ENCODE measurements around the gene TRIM40. TPM values are rescaled to one million over a fixed set of nuclear protein-coding genes. Genes with fewer than 3 reads are reported as not detected.

Gene TRIM40, protein sequence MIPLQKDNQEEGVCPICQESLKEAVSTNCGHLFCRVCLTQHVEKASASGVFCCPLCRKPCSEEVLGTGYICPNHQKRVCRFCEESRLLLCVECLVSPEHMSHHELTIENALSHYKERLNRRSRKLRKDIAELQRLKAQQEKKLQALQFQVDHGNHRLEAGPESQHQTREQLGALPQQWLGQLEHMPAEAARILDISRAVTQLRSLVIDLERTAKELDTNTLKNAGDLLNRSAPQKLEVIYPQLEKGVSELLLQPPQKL
- polyA plus RNA-seq (ENCODE audit: insufficient read length in 3 of 3), result under 1 TPM in 2 of 3 donors, not detected in 1; 0.07 to 0.10 TPM

DNA sequence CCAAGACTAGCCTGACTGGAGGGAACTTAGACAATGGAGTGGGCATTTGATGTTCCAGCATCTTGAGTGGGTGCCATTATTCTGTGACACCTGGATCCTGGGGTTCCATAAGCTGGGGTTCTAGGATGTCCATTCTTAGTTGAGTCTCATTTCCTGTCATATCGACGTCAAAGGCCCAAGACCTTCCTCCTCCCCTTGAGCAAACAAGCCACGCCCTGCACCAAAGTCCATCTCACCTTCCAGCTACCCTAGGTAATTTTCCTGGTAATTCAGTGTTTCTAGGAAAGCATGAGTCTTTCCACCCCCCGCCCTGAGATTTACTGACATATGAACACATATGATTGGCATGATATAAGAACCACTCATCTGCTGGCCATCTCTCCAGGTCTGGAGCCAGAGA lies at the start of gene TRIM40:
TSS of gene TRIM40 (plus strand) at position 384 of the 400 bp plus-strand sequence. CDS start 897 bp downstream, outside the sequence.
- no peak for DNase-seq (ENCODE audit: low read depth in 3 of 3, low spot score in 2 of 3)

DNA sequence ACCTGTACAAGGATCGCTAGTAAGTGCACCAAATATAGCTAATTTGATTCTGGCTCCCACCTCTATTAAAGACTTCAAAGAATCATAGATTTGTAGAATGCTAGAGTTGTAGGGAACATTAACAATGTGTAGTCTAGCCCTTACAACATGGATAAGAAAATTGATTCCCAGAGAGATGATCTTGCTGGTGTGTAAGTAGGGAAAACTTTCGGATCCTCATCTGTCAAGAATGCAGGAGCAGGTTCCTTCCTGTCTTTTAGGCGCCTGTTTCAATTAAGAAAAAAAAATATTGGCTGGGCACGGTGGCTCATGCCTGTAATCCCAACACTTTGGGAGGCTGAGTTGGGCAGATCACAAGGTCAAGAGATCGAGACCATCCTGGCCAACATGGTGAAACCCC lies 48.1 kb upstream of the TRIM40 start:
- no peak for DNase-seq (ENCODE audit: low read depth in 3 of 3, low spot score in 2 of 3)

DNA sequence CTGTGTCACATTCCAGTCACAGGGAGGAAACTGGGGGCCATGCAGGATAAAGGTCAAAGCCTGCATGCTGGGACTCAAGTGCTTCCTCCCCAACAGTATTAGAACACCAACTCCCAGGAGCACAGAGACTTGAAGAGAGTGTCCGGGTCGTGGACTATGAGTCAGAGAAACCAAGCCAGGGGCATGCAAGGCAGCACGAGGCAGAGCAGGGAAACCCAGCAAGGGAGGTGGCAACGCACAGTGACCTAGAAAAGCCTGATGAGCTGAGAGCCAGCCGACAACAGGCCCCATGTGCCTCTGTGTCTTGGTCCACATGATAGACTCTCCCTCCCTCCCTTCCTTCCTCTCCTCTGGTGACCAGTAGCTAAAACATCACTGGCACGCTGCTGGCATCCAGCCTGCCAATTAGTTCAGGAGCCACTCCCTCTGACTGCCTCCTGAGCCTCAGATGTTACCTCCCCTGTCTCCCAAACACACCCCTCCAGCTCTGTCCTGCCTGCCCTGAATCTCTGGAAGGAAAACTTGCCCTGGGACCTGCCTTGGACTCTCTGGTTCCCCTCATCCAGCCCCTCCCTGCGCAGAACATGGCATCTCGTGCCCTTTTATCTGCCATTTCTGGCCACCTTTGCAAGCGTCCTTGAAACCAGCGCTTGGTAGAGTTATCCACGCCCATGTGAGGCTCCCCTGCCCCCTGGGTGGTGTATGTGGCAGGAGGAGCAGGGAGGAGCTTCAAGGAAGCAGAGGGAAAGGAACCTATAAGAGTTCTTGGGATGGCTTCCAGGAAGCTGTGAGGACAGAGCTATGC lies 44.2 kb upstream of the TRIM40 start:
- no peak for DNase-seq (ENCODE audit: low read depth in 3 of 3, low spot score in 2 of 3)

DNA sequence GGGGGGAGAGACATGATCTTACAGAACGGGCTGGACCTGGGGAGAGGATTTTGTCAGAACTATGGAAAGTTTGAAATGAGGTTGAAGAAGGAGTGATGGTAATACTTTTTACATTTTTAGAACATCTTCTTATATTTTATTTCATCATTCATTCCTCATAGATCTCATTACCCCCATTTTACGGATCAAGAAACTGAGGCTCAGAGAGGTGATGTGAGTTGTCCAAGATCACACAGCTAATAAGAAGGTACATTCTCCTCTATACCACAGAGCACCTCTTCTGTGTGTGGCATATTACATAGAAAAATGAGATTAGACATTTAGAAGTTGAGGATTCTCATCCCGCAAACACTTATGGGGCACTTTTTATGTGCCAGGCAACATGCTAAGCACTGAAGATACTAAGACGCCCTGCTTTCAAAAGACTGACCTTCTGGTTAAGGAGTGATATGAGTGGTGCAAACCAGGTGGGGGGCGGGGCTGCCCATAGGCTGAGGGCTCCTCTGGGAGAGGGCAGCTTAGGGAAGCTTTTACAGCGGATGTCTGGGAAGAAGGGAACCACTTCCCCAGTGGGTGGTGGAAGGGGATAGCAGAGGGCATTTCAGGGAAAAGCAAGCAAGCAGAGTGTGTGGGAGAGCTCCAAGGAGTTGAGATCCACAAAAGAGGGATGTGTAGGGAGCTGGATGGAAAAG lies 42.9 kb upstream of the TRIM40 start:
- no peak for DNase-seq (ENCODE audit: low read depth in 3 of 3, low spot score in 2 of 3)

DNA sequence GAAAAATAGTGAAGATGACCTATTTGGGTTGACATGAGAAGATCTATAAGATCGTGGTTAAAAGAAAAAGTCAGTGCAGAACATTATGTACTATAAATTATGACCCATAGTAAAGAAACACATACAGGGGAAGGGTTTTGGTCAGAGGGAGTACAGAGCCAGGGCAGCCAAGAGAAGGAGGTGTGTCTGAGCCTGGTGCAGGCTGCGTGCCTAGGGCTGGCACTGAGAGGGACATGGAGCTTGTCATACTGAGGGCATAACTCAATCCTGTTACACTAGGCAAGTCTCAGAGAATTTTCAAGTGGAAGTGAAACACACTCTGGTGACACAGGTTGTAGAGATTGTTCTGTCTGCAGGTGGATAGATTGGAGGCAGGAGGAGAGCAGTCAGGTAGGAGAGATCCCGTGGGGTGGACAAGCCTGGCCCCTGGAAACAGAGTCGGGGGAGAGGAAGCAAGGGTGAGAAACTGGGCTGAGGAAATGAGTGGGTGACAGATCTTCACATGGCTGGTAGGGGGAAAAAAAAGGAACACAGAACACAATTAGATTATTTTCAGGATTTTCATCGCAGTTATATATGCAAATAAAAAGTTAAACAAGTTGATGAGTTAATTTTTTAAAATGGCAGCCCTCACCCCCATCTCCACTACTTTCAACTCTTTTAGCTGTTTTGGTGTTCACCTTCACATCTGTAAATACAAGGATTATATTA lies 41.8 kb upstream of the TRIM40 start:
- DNase-seq (ENCODE audit: low read depth in 3 of 3, low spot score in 2 of 3), result no peak

DNA sequence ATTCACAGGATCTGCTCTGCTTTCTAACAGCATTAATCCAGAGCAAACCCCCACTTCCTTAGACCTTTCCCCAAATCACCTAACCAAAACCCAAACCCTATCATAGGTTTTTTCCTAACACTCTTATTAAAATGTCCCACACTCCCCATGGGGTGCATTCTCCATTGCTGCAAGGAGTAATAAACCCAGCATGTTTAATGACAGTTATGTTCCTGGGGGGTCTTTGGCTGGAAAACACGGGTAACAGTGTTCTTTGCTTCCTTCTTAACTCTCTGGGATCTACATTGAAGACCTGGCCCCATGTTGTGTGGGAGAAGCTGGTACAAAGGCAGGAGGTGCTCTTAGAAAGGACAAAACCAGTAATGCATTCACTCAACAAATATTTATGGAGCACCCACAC lies 39.1 kb upstream of the TRIM40 start:
- DNase-seq (ENCODE audit: low read depth in 3 of 3, low spot score in 2 of 3), result no peak

DNA sequence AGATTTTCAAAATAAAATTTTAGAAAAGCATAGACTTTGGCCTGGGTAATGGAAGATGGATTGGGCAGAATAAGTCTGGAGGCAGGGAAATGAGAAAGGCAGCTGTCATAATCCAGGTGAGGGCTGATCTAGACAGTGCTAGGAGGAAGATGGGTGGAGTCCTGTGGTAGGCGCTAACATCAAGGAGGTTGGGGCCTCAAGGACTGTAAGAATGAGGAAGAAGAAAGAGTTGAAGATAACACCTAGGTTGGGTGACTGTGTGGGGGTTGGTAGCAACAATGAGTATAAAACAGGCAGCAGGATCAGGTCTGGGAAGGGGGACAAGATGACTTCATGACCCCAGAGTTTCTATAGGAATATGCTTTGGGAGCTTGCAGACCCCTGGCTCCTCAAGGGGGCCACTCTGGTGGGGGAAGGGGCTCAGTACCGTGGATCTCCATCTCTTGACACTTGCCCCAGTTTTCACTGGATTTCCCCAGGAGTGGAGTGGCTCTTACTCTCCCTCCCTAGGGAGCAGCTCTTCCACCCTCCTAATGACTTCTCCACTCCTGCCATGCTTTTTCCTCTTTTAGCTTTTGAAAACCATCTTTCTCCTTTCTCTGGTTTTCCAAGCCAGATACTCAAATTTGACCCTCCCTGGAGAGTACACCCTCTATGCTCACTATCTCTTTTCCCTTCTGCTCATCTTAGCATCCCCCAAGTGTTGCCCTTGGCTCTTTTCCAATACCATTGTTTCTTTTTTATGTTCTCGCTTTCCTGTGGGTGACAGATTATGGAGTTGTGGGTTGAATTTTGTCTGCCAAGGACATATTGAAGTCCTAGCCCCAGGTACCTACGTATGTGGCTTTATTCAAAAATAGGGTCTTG lies 37.8 kb upstream of the TRIM40 start:
- DNase-seq (ENCODE audit: low read depth in 3 of 3, low spot score in 2 of 3), result no peak

DNA sequence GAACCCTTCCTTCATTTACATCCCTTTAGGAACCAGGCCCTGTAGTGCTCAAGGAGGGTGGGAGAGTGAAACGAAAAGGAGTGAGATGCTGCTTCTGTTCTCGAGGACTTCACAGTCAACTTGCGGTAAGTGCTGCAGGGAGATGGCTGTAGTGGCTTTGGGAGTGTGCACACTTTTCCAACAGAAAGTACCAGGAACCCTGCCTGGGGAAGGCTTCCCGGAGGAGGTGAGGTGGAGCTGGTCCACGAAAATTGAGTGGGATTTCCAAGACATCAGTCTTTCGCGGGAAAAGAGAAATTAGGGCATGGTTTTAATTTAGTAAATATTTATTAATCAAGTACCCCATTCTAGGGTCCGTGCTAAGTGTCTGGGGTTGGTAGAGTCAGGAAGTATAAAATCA lies 35.8 kb upstream of the TRIM40 start:
- DNase-seq (ENCODE audit: low read depth in 3 of 3, low spot score in 2 of 3), result no peak

DNA sequence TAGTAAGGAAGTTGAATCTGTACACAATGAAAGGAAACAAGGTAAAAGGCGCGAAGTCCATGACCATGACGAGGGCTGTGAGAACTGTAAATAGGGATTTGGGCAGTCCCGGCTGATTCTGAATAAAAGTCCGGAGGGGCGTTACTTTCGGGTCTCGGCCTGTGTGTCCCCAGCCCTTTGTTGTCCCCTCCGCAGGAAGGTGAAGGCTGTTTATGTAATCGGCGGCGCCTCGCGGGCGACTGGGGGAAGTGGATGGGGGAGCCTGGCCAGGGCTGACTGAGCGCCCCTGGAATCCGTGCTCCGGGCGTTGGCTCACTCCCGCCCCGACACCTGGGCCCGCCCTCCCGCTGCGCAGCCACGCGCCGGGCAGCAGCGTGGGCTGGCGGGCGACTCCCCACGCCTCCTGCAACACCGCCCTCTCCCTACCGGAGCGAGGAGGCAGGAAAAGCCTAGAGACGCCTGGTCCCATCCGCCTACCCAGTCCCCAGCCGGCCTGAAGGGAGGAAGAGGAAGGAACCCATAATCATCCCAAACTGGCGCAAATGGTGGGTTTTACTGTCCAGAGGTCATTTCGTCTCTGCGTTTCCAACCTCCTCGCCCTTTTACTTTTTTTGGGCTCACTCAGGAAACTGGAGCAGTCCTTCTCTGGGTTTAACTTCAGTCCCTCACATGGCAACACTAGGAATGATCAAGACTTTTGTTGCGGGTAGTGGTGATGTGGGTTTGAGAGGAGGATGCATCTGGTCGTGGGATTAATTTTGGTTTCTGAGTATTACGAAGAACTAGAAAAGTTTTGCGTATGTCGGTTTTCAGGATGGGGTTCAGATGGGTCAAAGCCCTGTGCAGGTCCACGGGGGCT lies 35.1 kb upstream of the TRIM40 start:
- no peak for DNase-seq (ENCODE audit: low read depth in 3 of 3, low spot score in 2 of 3)

DNA sequence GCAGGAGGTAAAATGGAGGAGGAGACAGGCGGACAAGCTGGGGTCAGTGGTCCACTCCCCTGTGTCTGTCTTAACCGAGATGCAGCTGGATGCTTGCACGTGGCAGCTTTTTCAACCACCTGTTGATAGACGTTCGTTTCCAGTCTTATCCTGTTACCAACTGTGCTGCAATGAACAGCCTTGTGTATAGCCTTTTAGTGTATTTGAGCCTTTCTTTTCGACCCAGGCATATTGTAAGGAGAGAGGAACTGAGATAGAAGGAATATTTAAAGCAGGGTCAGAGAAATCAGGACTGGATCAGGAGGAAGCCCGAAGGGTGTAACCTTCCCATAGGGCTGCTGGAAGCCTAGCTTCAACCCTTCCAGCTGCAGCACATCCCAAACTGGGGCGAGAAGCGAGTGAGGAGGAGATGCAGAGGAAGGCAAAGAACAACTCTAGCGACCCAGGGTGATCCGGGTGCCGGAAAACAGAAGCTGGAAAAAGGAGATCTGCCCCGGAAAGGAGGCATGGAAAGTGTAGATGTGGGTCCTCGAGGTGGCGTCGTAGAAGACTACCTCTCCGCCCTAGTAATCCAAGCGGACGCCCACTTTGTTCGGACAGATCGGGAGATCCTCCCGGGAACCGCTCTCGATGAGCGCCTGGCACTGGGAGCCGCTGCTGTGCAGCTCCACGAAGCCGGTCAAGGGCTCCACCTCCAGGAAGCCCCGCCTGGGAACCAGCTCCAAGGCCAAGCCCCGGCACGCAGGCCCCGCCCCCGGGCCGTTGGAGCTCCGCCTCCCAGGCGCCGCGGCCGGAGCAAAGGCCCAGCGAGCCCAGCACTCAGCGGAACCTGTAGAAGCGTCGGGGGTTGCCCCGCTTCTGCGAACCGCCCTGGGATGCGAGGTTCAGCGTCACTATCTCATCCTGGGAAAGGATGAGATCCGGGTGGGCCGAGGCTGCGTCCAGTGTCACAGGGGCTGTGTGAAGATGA lies 34.2 kb upstream of the TRIM40 start:
- peak in 2 of 3 donors; percentile 48 to 56 for DNase-seq (ENCODE audit: low read depth in 3 of 3, low spot score in 2 of 3)

DNA sequence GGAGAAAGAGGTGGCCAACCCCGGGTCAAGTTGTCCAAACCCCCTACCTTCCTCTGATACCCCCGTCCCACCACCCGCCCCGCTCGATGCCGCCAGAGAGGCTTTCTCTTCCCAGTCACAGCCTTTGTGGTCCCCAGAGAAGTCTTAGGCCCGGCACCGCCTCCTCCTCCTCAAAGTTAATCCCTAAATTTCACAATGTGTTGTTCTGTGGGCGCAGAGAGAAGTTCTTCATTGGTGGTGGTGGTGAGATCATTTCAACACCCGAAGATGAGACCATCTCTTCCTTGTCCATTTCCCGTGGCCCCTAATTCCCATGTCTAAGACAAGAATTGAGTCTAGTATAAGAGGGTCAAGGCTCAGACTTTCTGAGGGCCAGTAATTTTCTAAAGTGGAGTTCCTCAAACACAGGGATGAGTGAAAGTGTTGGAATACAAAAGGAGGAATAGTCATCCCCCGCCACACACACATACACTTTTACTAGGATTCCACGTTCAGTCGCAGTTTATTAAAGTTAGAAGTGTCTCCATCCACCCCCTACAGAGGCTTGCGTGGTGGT lies 33.4 kb upstream of the TRIM40 start:
- no peak for DNase-seq (ENCODE audit: low read depth in 3 of 3, low spot score in 2 of 3)

DNA sequence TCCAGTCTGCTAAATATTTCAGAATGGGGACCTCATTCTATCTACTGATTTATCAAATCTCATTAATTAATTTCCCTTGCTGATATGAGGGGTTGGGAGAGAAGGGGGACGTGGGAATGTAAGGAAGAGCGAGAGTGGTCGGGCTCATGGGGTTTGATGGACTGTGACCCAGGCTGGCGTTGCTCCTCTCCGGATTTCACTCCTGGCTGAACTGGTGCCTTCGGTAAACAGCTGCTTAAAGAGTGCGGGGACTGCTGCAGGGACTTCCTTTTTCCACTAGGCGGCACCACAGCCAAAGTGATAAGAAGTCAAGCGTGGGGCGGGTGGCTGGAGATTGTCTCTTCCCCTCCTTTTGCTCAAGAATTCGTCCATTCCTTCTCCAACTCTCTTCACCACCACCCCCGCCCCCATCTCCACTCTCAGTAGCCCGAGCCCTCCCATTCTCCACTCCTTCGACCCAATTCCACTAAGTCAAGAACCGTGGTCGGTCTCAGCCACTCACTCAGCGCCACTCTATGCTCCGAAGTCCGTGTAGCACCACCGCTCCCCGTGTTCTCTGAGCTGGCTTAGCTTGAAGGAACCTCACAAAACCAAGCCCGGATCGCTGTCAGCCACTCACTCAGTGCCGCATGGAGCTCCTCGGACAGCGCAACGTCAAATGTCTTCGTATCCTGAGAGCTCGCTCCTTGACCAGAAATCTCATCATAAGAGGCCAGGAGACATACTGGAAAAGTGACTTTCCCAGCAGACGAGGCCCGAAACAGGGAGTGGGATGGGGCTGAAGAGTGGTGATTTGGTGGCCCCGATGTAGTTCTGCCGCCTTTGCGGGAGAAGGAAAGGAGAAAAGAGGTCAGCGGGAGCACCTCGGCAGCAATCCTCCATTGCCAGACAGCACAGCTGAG lies 32.7 kb upstream of the TRIM40 start:
- DNase-seq (ENCODE audit: low read depth in 3 of 3, low spot score in 2 of 3), result peak in 2 of 3 donors; percentile 74 to 84

DNA sequence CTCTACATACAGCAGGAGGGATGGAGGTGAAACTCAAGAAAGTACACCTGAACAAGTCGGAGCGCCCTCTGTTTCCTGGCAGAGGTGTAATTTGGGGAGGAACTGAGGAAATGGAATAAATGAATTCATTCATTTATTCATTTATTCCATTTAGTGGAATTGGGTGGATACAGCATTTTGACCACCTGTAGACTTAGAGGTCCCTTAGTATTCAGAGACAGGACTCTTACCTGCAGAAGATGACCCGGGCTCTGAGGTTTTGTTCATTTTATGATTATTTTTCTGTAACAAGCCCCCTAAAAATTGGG lies 32.1 kb upstream of the TRIM40 start:
- DNase-seq (ENCODE audit: low read depth in 3 of 3, low spot score in 2 of 3), result no peak

DNA sequence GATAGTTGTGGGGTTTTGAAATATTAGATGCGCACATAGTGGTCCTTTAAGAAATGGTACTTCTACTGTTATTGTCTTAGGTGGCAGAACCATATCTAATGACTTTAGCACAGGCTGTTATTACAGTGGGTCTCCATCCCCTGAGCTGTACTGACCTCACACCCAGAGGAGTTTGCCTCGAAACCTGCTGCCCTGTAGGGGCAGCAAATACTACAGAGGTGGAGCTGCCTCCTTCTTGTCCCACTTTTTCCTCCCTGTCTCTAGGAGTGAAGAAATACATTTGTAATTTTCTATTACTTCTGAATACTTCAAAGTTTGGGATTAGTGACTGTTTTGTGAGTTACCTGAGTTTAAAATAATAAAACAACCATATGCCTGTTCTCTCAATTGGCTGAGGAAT lies 31.3 kb upstream of the TRIM40 start:
- no peak for DNase-seq (ENCODE audit: low read depth in 3 of 3, low spot score in 2 of 3)

DNA sequence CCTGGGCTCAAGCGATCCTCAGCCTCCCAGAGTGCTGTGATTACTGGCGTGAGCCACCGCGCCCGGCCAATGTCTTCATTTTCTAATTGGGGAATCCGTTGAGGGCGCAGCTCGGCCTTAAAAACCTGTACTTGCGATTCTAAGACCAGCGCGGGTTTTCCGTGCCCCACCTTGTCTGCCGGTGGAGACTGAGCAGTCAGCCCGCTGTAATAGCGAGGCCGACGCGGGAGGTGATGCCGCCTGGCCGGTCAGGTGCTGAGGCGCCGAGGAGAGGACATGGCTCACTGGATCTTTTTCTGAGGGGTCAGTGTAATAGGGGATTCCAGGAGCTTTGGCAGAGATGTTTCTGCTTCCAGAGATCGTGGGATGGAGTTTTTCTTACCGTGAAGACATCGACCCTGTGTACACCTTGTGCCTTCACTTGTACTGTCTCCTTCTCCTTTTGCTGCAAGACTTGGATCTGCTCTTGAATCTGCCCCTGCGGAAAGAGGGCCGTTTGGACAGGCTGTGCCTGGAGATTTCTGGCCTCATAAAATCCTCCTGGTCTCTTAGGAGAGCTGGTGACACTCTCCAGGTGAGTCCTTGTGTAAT lies 24.6 kb upstream of the TRIM40 start:
- no peak for DNase-seq (ENCODE audit: low read depth in 3 of 3, low spot score in 2 of 3)

DNA sequence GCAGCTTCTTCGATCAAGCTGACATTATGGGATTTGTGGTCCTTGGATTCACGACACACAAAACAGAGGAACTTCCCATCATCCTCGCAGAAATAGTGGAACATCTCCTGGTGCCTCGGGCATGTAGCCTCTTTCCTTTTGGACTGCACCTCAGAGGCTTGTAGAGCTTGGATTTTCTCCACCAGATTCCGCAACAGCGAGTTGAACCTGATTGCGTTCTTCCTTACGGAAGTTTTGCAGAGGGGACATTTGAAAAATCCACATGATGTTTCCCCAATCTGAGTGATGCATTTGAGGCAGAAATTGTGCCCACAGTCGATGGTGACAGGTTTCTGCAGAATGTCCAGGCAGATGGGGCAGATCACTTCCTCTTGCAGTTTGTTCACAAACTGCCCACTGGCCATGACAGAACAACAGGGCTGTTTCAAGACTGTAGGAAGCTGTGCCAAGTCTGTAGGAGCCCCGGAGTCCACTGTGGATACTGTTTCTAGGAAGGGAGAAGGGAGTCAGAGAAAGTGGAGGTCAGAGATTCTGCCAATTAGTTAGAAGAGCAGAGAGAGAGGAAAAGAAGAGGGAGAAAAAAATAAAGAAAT lies 23.4 kb upstream of the TRIM40 start:
- DNase-seq (ENCODE audit: low read depth in 3 of 3, low spot score in 2 of 3), result no peak
